ENCODE measurements around the gene RAB40AL.

Gene RAB40AL

GRCh38 chrX:102950908-102951866 lies 14.1 kb downstream of the RAB40AL start:
- no peak for DNase-seq (ENCODE audit: low spot score)
- TF ChIP-seq CTCF (IDR thresholded peaks at IDR 0.05) = peak; percentile 34
- no peak overlapping the region for H3K27ac ChIP-seq
- peak overlapping the region; percentile 54 for H3K4me3 ChIP-seq

GRCh38 chrX:102957751-102958150 lies 20.7 kb downstream of the RAB40AL start:
- no peak for DNase-seq (ENCODE audit: low spot score)
- Histone ChIP-seq H3K27ac (no peak overlapping the region), H3K4me3 (no peak overlapping the region)
- no peak for TF ChIP-seq CTCF (IDR thresholded peaks at IDR 0.05)

- Histone ChIP-seq H3K27ac (no peak overlapping the region), H3K4me3 (no peak overlapping the region)
- DNase-seq (ENCODE audit: low spot score) = no peak
These were observed 21.7 kb downstream of the RAB40AL start for GRCh38 chrX:102958794-102959193.

GRCh38 chrX:102959471-102959870 lies 22.4 kb downstream of the RAB40AL start:
- H3K4me3 ChIP-seq = no peak overlapping the region
- H3K27ac ChIP-seq = no peak overlapping the region
- no peak for DNase-seq (ENCODE audit: low spot score)
- TF ChIP-seq CTCF (IDR thresholded peaks at IDR 0.05) = no peak

More at GRCh38 chrX:102958794-102959193, 21.7 kb downstream of the RAB40AL start:
- TF ChIP-seq CTCF (IDR thresholded peaks at IDR 0.05) = no peak

- no peak for DNase-seq (ENCODE audit: low spot score)
- Histone ChIP-seq H3K27ac (no peak overlapping the region), H3K4me3 (no peak overlapping the region)
- TF ChIP-seq CTCF (IDR thresholded peaks at IDR 0.05) = no peak
These were observed 26.9 kb downstream of the RAB40AL start for GRCh38 chrX:102963955-102964354.

GRCh38 chrX:102964940-102965339 lies 27.9 kb downstream of the RAB40AL start:
- no peak overlapping the region for H3K4me3 ChIP-seq
- no peak for TF ChIP-seq CTCF (IDR thresholded peaks at IDR 0.05)
- no peak for DNase-seq (ENCODE audit: low spot score)
- H3K27ac ChIP-seq = no peak overlapping the region

- no peak for TF ChIP-seq CTCF (IDR thresholded peaks at IDR 0.05)
- DNase-seq (ENCODE audit: low spot score) = no peak
- Histone ChIP-seq H3K27ac (no peak overlapping the region), H3K4me3 (no peak overlapping the region)
These were observed 29.6 kb downstream of the RAB40AL start for GRCh38 chrX:102966701-102967100.
